GM21576 (cell line): Measurements from ENCODE around the gene UXS1.

Experiments
- ATAC-seq: cut with Tn5 transposase; IDR thresholded peaks from one replicate; pipeline ENCODE4 v1.9.1; 2021; ENCODE audit warnings: mild to moderate bottlenecking, moderate library complexity; ENCODE audit not compliant: unreplicated experiment

UXS1 gene

DNA sequence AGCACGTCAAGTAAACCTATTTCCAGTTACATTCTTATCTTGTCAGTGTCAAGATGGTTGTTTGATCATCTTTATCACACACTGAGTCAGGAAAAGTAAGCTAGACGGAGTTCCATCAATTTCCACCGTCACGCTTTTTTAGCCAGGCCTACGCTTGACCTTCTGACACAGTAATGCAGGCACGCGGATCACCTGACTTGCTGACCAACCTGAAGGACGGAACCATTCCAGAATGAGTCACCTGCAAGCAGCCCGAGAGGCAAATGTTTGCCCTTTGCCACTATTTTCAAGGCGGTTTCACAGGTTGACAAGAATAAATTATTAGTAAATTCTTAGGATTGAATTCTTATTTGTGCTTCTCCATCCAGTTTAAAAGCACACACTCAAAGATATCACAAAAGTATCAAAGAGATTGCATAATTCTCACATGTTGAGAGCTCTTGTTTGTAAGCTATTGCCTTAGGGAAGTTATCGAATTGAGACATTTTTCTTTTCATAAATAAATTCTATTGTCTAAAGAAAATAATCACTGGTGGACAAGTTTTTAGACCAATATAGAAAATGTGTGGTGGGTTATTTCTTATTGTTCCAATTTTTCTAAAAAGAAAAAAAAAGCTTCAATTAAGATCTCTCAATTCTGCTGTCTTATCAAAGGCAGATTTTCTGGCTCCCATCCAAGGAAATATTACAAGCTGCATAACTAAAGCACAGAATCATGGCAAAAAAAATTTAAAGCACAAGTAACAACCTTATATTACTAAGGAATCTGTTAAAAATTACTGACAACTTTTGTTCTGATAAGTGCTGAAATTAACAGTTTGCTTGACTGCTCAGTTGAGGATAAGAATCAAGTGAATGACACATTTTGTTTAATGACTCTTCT lies 31.9 kb downstream of the UXS1 start:
- ATAC-seq: no peak

DNA sequence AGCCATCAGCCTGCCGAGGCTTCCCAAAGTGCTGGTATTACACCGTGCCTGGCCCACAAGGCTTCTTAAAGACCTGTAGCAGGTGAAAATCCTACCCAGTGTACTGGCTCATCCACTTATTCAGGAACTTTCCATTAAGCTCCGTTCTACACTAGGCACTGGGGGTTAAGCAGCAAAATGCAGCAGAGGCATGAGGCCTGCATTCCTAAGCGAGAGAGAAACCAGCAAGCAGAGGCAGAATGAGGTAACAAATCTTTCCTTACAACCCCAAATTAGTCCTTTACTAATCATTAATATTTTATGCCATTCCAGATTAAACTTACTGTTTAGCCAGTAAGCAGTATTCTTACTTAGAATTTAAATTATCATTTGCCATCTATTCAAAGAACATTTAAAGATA lies 32.8 kb downstream of the UXS1 start:
- ATAC-seq: no peak

DNA sequence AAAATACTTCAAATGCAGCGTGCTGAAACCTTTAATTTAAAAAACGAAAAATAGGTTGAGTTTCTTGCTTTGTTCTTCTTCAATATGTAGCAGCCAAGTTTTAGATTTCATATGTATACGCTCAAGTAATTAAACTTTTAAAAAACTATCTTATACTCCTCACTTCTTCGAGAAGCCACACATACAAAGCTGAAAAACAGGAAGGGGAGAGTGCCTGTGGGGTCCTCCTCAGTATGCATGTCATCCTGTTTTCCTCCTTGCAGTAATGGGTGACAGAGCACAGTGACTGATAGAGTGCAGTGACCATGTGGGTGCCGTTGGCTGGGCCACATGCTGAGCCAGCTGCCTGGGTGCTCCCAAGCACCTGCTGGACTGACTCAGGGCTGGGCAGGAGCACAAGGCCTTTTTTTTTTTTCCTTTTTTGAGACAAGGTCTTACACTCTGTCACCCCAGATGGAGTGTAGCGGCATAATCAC lies 33.3 kb downstream of the UXS1 start:
- peak; percentile 49 for ATAC-seq

DNA sequence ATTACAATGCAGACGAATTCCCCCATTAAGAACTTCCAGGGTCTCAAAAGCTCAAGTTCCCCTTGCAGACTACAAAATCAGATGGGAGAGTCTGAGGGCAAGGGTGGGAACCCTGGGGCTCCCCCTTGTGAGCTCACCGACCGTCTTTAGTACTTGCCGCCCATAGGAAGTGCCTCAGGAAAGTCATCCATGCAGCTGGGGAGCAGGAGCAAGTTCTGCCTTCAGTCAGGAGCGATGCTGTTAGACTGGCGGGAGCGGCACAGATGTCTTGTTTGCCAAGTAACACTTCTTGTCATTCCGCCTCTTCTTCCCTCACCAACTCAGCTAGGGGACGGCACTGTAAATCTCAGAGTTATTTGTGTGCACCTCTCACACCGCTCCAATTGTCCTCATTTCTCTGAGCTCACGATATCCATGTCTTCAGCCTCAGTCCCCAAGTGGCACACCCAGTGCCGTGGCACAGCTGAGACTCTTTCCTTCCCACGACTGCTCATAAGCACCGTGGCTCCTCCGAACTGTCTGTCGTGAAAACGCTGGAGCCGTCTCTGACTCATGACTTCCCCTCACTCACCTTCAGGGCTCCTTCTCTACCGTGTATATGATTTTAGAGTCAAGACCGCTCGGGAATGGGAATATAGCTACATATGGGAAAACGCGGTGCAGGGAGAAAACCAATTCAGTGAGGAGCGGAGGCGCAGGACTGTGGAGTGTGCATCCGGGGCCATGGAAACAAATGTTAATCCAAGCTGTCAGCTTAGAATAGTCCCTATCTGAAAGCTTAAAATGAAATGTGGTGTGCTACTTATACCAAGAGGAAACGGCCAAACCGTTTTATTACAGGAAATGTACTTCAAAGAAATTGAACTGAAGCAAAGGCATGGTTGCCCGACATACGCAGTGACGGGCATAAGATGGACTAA lies 34.0 kb downstream of the UXS1 start:
- peak; percentile 48 for ATAC-seq

DNA sequence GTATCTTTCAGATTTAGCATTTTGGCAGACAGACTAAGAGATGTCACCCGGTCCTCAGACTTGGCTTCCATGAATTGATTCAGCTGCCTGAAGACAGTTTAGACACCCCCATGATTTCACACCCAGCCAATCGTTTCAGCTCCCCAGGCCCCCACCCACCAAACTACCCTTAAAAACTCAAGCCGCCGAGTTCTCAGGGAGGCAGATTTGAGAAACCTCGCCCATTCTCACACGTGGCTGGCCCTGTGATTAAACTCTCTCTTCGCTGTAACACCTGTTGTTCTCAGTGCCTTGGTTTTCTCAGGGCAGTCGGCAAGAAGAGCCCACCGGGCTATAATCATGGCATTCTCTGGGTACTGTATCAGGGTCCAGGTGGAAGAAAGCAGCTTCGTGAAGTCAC lies 35.2 kb downstream of the UXS1 start:
- ATAC-seq: no peak

DNA sequence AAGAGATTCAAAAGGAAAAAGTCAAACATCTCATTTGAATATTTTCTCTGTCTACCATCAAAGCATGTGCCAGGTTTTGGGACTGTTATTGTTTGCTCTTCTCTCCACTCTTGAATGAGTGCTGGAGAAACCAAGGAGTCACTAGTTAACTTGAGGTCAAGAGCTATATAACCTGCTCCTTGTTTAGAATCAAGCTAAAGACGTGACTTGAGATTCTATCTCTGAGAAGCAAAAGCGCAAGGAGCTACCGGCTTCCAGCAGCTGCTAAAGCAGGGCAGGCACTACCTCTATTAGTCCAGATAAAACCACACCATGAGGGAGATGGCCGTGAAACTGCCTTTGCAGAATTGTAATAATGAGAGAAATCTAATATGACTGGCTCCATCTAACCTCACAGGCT lies 36.0 kb downstream of the UXS1 start:
- ATAC-seq: no peak

DNA sequence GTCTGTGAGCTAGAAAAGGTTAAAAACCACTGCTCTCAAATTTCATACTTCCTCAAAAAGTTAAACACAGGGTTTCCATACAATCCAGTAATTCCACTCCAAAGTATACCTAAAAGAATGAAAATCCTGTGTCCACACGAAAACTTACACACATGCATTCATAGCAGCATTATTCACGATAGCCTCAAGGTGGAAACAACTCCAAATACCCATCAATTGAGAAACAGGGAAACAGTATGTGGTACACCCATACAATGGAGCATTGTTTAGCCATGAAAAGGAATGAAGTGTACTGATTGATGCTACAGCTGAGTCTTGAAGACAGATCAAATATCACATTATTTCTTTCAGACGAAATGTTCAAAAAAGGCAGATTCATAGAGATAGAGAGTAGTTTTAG lies 36.7 kb downstream of the UXS1 start:
- ATAC-seq: no peak

DNA sequence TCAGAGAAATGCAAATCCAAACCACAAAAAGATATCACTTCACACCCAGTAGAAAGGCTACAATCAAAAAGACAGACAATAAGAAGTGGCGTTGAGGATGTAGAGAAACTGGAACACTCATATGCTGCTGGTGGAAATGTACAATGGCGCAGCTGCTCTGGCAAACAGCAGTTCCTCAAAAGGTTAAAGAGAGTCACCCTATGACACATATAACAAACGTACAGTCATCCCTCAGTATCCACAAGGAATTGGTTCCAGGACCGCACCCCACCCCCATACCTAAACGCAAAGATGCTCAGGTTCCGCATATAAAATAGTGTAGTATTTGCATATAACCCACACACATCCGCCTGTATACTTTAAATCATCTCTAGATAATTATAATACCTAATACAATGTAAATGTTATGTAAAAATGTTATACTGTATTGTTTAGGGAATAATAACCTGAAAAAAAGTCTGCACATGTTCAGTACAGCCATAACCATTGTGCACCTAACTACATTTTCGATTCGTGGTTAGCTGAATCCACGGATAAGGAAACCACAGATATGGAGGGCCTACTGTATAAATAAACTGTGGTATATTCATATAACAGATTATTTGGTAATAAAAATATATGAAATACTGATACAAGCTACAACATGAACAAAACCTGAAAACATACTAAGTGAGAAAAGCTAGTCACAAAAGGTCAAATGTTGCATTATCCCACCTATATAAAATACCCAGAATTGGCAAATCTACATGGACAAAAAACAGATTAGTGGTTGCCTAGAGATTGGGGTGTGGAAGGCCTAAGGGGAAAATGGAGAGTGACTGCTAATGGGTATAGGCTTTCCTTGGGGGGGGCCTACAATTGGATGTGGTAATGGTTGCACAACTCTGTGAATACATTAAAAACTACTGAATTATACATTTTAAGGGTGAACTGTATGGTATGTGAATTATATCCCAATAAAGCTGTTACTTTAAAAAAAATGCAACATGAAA lies 37.5 kb downstream of the UXS1 start:
- no peak for ATAC-seq

DNA sequence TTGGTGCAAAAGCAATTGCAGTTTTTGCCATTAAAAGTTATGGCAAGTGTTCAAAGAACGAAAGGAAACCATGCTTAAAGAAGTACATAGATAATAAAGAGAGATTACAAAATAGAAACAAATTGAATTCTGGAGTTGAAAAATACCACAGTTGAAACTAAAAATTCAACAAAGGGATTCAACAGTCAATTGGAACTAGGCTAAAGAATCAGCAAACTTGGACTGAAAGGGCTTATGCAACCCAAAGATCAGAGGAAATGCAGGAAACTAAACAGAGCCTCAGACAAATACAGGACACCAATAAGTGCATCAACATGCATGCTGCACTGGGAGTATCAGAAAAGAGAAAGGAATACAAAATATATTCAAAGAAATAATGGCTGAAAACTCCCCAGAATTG lies 40.3 kb downstream of the UXS1 start:
- ATAC-seq: no peak

DNA sequence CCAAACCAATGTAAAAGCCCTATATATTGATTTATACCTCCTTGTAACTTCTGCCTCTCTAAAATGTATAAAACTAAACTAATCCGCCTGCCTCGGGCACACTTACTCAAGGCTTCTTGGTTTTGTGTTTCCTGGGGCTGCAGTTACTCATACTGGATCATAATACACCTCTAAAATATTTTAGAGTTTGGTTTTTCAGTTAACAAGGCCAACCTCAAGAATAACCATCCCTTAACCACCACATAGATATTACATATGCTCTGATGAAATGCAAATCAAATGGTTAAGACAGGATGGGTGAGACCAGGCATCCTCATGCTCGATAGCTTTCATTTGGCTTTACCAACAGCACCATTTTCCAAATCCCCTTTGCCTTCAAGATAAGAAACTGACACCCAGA lies 46.4 kb downstream of the UXS1 start:
- no peak for ATAC-seq

DNA sequence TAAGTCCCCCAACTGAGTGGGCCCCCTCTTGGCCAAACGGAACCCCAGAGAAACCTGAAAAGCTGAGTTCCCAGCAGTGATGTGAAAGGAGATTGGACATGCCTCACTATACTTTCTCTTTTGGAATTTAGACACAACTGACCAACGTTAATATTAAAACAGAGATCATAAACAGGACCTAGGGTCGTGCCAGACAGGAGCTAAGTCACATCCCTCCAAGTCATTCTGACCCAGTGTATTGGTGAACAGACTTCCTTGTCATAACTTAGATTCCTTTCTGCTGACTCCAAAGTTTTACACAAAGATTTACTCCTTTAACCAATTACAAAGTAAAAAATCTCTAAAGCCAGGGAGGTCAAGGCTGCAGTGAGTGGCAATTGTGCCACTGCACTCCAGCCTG lies 46.9 kb downstream of the UXS1 start:
- ATAC-seq: no peak

DNA sequence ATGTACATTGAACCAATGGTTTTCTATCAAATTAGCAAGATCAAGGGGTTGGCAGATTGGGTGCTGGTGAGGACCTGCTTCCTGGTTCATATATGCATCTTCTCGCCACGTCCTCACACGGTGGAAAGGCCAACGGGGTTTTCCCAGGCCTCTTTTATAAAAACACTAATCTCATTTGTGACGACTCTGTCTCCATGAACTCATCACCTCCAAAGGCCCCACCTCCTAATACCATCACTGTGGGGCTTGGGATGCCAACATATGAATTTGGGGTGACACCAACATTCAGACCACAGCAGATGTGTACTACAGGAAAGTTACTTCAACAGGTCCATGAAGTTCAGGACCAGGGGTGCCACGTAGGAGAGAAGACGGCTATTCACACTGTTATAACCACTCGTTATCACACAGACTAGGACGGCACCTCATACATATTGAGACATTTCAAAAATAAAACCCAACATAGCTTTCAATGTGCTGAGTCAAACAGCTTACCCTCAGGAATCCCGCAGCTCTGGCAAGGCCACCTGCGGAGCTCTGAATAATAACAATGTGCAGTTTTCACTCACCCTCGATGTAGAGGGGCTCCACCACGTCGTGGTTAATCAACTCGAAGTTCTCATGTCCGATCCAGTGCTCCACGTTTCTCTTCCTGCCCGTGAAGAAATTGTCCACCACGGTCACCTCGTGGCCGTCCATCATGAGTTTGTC lies 49.3 kb downstream of the UXS1 start:
- no peak for ATAC-seq

DNA sequence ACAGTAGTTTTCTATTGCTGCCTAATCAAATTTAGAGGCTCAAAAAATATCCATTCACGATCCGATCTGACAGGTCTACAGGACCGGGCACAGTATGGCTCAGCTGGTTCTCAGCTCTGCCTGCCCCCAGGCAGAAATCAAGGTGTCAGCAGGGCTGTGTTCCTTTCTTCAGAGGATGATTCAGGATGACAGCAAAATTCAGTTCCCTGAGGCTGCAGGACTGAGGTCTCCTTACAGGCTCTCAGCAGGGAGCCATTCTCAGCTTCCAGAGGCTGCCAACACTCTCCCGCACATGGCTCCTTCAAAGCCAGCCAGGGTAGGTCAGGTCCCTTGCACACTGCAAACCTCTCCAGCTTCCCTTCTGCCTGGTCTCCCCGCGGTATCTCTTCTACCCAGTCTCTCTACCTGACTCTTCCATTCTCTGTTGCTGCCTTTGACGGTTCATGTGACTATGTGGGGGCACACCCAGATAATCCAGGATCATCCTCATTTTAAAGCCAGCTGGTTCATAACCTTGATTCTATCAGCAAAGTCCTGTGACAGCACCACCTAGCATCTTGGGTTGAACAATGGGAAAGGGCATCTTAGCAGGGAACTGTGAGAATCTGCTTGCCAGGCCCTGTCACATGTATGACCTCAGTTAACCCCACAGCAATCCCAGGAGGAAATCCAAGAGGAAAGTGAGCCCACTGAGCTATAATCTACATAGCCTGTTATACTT lies 50.4 kb downstream of the UXS1 start:
- ATAC-seq: no peak

DNA sequence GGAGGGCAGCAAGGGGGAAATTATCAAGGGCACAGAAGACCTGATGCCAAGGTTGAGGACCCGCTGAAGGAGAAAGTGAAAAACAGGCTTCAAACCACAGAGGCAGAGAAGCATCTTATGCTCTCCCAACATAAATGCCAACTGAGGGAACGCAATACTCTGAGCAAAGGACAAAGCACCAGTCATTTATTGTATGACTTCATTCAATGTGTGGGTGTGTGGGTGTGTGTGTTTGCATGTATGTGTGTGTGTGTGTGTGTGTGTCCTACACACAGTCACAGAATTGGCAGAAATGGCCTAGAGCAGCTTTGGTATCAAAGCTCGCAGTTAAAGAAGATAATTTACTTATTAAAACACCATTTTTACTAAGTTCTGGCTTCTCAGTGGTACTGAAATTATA lies 51.4 kb downstream of the UXS1 start:
- no peak for ATAC-seq

DNA sequence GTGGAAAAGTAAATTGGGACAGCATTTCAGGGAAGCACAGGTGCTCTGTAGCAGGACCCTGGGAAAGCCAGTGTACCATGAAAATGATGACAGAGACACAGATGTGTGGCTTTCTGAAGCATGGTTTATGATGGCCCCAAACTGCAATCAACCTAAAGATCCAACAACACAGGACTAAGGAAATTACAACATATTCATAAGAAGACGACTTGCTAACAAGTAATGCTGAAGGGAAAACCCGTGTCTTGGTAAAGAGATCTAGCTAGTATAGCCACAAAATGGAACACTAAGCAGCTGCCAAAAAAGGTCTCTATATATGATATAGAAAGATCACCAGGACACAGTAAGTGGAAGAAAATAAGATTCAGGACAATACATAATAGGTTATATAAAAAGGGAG lies 53.2 kb downstream of the UXS1 start:
- no peak for ATAC-seq

DNA sequence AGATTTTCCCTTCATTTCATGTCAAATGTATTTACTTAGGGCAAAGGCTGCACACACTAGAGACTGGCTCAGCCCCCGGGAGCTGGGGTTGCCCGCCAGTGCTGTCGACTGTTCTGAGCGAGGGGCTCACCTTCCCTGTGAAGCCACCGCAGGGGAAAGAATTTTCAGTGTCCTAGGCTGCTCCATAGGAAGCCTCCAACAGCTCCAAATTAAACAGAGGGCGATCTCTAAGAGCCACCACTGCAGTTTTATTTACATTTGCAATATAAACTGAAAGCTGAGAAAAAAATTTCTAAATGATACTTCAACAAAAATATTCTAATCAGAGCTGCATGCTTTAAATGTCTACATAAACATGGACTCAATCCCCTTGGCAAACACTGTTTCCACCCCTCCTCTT lies 54.0 kb downstream of the UXS1 start:
- ATAC-seq: no peak

DNA sequence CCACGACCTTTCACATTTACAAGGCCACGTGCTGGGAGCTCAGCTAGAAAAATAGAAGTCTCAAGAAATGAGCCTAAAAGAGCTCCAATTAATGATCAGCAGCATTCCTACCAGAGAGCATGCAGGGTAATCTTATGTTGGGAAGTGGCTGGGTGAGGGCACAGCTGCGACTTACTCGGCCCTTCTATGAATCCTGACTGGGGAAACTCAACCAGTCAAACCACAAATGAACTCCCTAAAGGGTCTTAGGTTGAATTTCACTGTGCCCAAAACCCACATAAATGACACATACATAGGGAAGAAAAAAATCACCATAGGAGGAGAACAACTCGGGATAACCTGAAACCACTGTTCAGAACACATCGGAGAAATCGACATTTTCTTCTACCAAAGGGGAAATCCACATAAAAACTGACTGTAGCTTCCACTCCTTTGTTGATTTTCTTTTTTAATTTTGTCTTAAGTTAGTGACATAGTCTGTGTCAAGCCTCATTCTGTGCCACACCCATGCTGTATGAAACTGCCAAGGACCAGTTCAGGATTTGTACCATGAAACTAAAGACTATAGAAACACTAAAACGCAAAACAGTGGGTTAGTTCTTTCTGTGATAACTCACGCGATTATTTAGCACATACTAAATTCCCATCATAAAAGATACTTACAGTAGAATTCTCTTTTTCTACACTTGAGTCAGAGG lies 54.7 kb downstream of the UXS1 start:
- no peak for ATAC-seq

DNA sequence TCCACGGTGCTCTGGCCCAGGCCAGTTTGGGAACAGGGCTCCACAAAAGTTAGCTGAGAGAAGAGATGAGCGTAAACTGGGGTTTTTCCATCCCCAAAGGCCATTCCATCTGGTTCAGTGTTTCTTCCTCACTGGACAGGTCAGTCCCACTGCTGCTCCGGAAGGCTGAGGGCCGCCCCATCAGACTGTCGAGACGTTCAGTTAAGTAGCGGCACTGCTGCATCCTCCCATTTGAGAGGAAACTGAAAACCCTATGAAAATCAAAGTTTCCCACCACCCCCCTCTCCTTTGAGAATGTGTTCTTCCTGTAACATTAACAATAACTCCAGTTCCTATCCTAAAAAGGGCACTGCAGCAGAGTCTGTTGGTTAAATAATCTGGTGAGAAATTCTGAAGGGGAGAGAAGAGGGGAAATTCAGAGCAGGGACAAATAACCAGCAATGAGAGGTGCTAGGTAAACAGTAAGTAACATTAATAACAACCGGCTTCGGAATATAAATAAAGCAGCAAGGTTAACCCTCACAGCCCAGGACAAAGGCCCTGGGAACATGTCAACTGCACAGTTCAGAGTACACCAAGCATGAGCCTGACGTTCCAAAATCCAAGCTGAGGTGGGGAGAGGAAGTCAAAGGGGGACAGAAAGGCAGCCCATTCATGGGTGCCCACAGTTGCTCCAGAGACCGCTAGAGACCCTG lies 55.4 kb downstream of the UXS1 start:
- ATAC-seq: no peak
